Endothelial cell (in vitro differentiated cells): ENCODE data around the gene AP2A1. TPM values are rescaled to one million over a fixed set of nuclear protein-coding genes. Genes with fewer than 3 reads are reported as not detected.
"Not testable (repeated sequence)": the region's sequence is repeated elsewhere in the genome, so short reads cannot be mapped to it uniquely, and the experiment has no call there.

ENCODE experiments used
- DNase-seq: peaks from one replicate; pipeline ENCODE4 v3.0.0; 2021; ENCODE audit warnings: low spot score
- H3K27ac Mint-ChIP-seq: one replicate; pipeline ENCODE4 v1.8.0; 2021; ENCODE audit warnings: mixed read lengths, inconsistent platforms; ENCODE audit not compliant: unreplicated experiment
- H3K27me3 Mint-ChIP-seq: one replicate; pipeline ENCODE4 v1.8.0; 2021; ENCODE audit warnings: mild to moderate bottlenecking, moderate library complexity, mixed read lengths, inconsistent platforms; ENCODE audit not compliant: unreplicated experiment
- H3K36me3 Mint-ChIP-seq: one replicate; pipeline ENCODE4 v1.8.0; 2021; ENCODE audit warnings: mild to moderate bottlenecking, low read depth, mixed read lengths, inconsistent platforms; ENCODE audit not compliant: unreplicated experiment
- H3K4me1 Mint-ChIP-seq: one replicate; pipeline ENCODE4 v1.8.0; 2021; ENCODE audit warnings: mild to moderate bottlenecking, mixed read lengths, inconsistent platforms; ENCODE audit not compliant: unreplicated experiment
- H3K4me3 Mint-ChIP-seq: one replicate; pipeline ENCODE4 v1.8.0; 2021; ENCODE audit warnings: mild to moderate bottlenecking, mixed read lengths, inconsistent platforms; ENCODE audit not compliant: unreplicated experiment
- H3K9me3 Mint-ChIP-seq: one replicate; pipeline ENCODE4 v1.8.0; 2021; ENCODE audit warnings: mixed read lengths, inconsistent platforms; ENCODE audit not compliant: unreplicated experiment
- CTCF ChIP-seq: fragments of 200-600 bp; sonication (generic); IDR thresholded peaks from one replicate; pipeline ENCODE4 v1.5.0; 2021; ENCODE audit warnings: antibody characterized with exemption; ENCODE audit not compliant: unreplicated experiment
- total RNA-seq: library from RNA; stranded (reverse); fragmentation: NEBNext Ultra II Directional; extraction: Animal tissue kit (Norgen Biotek cat#: 25700); gene quantifications from one replicate; pipeline ENCODE4 v1.2.1, GENCODE V29; 2021; ENCODE audit not compliant: unreplicated experiment

AP2A1 gene
- total RNA-seq, 1 donor from 2014 or later = 191 TPM

GRCh38 chr19:49816590-49816989, 49.8 kb downstream of the AP2A1 start:
- Mint-ChIP-seq H3K9me3 (no peaks in the 10 kb centered on the region), H3K27ac (peak overlapping the region; percentile 82), H3K27me3 (peaks cover 30% of the 10 kb centered on the region), H3K4me1 (peaks cover 34% of the 10 kb centered on the region), H3K4me3 (no peak overlapping the region), H3K36me3 (peaks cover 9% of the 10 kb centered on the region)
- DNase-seq = no peak
- TF ChIP-seq CTCF = no peak

GRCh38 chr19:49817964-49818648, 51.3 kb downstream of the AP2A1 start, which contains the start of gene MED25:
MED25 (plus strand) TSS chr19:49818289; CDS start chr19:49818342, 53 bp downstream.
- H3K36me3 Mint-ChIP-seq = peaks cover 12% of the 10 kb centered on the region
- H3K27me3 Mint-ChIP-seq = peaks cover 20% of the 10 kb centered on the region
- peak; percentile 88 for DNase-seq
- H3K4me1 Mint-ChIP-seq = peaks cover 22% of the 10 kb centered on the region
- peak within 1 kb of the TSS; percentile 98 for H3K4me3 Mint-ChIP-seq
- no peaks in the 10 kb centered on the region for H3K9me3 Mint-ChIP-seq
- no peak for TF ChIP-seq CTCF
- peak within 1 kb of the TSS; percentile 100 for H3K27ac Mint-ChIP-seq

GRCh38 chr19:49818649-49819370, 52.0 kb downstream of the AP2A1 start:
- peak overlapping the region; percentile 98 for H3K4me3 Mint-ChIP-seq
- DNase-seq = peak; percentile 51
- H3K4me1 Mint-ChIP-seq = peaks cover 21% of the 10 kb centered on the region
- H3K27me3 Mint-ChIP-seq = peaks cover 20% of the 10 kb centered on the region
- peaks cover 17% of the 10 kb centered on the region for H3K36me3 Mint-ChIP-seq
- H3K9me3 Mint-ChIP-seq = no peaks in the 10 kb centered on the region
- H3K27ac Mint-ChIP-seq = peak overlapping the region; percentile 100
- no peak for TF ChIP-seq CTCF

- DNase-seq, H3K9me3 Mint-ChIP-seq: not testable (repeated sequence)
- Mint-ChIP-seq H3K4me1 (peaks cover 18% of the 10 kb centered on the region), H3K36me3 (peaks cover 20% of the 10 kb centered on the region), H3K4me3 (peak overlapping the region; percentile 98), H3K27me3 (peaks cover 20% of the 10 kb centered on the region), H3K27ac (peak overlapping the region; percentile 100)
Measured at GRCh38 chr19:49819452-49820115, 52.8 kb downstream of the AP2A1 start.

- no peak for TF ChIP-seq CTCF
Measured at GRCh38 chr19:49820125-49820524, 53.3 kb downstream of the AP2A1 start.

More at GRCh38 chr19:49820125-49820524, 53.3 kb downstream of the AP2A1 start:
- peak overlapping the region; percentile 67 for H3K27ac Mint-ChIP-seq
- H3K27me3 Mint-ChIP-seq = peaks cover 20% of the 10 kb centered on the region
- H3K4me3 Mint-ChIP-seq = peak overlapping the region; percentile 63
- no peaks in the 10 kb centered on the region for H3K9me3 Mint-ChIP-seq
- peaks cover 17% of the 10 kb centered on the region for H3K4me1 Mint-ChIP-seq
- no peak for DNase-seq
- peaks cover 21% of the 10 kb centered on the region for H3K36me3 Mint-ChIP-seq
